Esophagus squamous epithelium (tissue), 4 donors: Measurements from ENCODE around the gene CPB1.

Source experiments
- CTCF ChIP-seq, 6 experiments: fragments of 450-650 bp in 4 of 6; fragments of 200-600 bp in 2 of 6; sonication (generic) in 2 of 6; IDR thresholded peaks; one replicate each; pipeline ENCODE4 v1.5.1; 2016 to 2019; ENCODE audit warnings: antibody characterized with exemption in 6 of 6, mild to moderate bottlenecking in 4 of 6, moderate library complexity in 4 of 6
- POLR2A ChIP-seq, 4 donors: fragments of 450-650 bp; IDR thresholded peaks; one replicate each; pipeline ENCODE4 v1.6.1; 2017; ENCODE audit warnings: antibody characterized with exemption in 4 of 4, mild to moderate bottlenecking in 4 of 4, moderate library complexity in 3 of 4

GRCh38 chr3:148839805-148840204, 12.2 kb downstream of the CPB1 start:
- TF ChIP-seq CTCF (IDR thresholded peaks at IDR 0.05) (no peak), POLR2A (IDR thresholded peaks at IDR 0.05) (no peak)
